ENCODE results near the gene NFIX. TPM values are rescaled to one million over a fixed set of nuclear protein-coding genes. Genes with fewer than 3 reads are reported as not detected.

Gene NFIX
- total and polyA plus RNA-seq, 2 donors (not counting 1 experiment from before 2014, with no cell fraction given) = 35.7 to 74.8 TPM

- DNase-seq (ENCODE audit: low read depth in 2 of 2) = no peak
- no peak overlapping the region for H3K27ac ChIP-seq (ENCODE audit: insufficient read depth, low read length)
- H4K20me1 ChIP-seq (ENCODE audit: control insufficient read depth, extremely low read depth, insufficient read depth, low read length) = peaks cover 1% of the 10 kb centered on the region
- H3K4me2 ChIP-seq (ENCODE audit: extremely low read depth, insufficient read depth, low read length) = no peak overlapping the region
- no peaks in the 10 kb centered on the region for H3K9me3 ChIP-seq (ENCODE audit: control insufficient read depth, insufficient read depth, low read depth, low read length)
- no peaks in the 10 kb centered on the region for H3K27me3 ChIP-seq (ENCODE audit: control insufficient read depth, insufficient read depth, low read length)
- no peak overlapping the region for H3K9ac ChIP-seq (ENCODE audit: insufficient read depth, low read length)
- H3K36me3 ChIP-seq (ENCODE audit: control insufficient read depth, insufficient read depth, low read length) = peaks cover 6% of the 10 kb centered on the region
- peaks cover 14% of the 10 kb centered on the region for H3K4me1 ChIP-seq (ENCODE audit: control insufficient read depth, extremely low read depth, insufficient read depth, low read length)
- H2AFZ ChIP-seq (ENCODE audit: low read length) = no peak overlapping the region
- no peak for TF ChIP-seq EZH2 (IDR thresholded peaks at IDR 0.05; ENCODE audit: low read length, missing control alignments)
- no peak for TF ChIP-seq CTCF (conservative IDR thresholded peaks at IDR 0.05 in 1 of 2, IDR thresholded peaks at IDR 0.05 in 1 of 2; ENCODE audit: low read depth in 1 of 2, low read length in 2 of 2)
- no peak overlapping the region for H3K4me3 ChIP-seq (replicated peaks in 1 of 4; ENCODE audit: control extremely low read depth in 1 of 4, insufficient read depth in 1 of 4, low read depth in 3 of 4, low read length in 4 of 4)
- H3K79me2 ChIP-seq (ENCODE audit: control insufficient read depth, insufficient read depth, low read length) = peaks cover 80% of the 10 kb centered on the region
Measured at GRCh38 chr19:13122275-13122878, 127.1 kb downstream of the NFIX start.

- Histone ChIP-seq H3K4me2 (ENCODE audit: extremely low read depth, insufficient read depth, low read length) (no peak overlapping the region), H3K27ac (ENCODE audit: insufficient read depth, low read length) (no peak overlapping the region), H3K79me2 (ENCODE audit: control insufficient read depth, insufficient read depth, low read length) (peaks cover 88% of the 10 kb centered on the region), H3K4me1 (ENCODE audit: control insufficient read depth, extremely low read depth, insufficient read depth, low read length) (peaks cover 14% of the 10 kb centered on the region), H4K20me1 (ENCODE audit: control insufficient read depth, extremely low read depth, insufficient read depth, low read length) (peaks cover 1% of the 10 kb centered on the region), H3K4me3 (replicated peaks in 1 of 4; ENCODE audit: control extremely low read depth in 1 of 4, insufficient read depth in 1 of 4, low read depth in 3 of 4, low read length in 4 of 4) (no peak overlapping the region), H3K9ac (ENCODE audit: insufficient read depth, low read length) (no peak overlapping the region), H3K27me3 (ENCODE audit: control insufficient read depth, insufficient read depth, low read length) (no peaks in the 10 kb centered on the region), H2AFZ (ENCODE audit: low read length) (no peak overlapping the region), H3K36me3 (ENCODE audit: control insufficient read depth, insufficient read depth, low read length) (peaks cover 6% of the 10 kb centered on the region), H3K9me3 (ENCODE audit: control insufficient read depth, insufficient read depth, low read depth, low read length) (no peaks in the 10 kb centered on the region)
- no peak for DNase-seq (ENCODE audit: low read depth in 2 of 2)
- TF ChIP-seq EZH2 (IDR thresholded peaks at IDR 0.05; ENCODE audit: low read length, missing control alignments) (no peak), CTCF (conservative IDR thresholded peaks at IDR 0.05 in 1 of 2, IDR thresholded peaks at IDR 0.05 in 1 of 2; ENCODE audit: low read depth in 1 of 2, low read length in 2 of 2) (no peak)
Measured at GRCh38 chr19:13122980-13123957, 128.0 kb downstream of the NFIX start.

DNA sequence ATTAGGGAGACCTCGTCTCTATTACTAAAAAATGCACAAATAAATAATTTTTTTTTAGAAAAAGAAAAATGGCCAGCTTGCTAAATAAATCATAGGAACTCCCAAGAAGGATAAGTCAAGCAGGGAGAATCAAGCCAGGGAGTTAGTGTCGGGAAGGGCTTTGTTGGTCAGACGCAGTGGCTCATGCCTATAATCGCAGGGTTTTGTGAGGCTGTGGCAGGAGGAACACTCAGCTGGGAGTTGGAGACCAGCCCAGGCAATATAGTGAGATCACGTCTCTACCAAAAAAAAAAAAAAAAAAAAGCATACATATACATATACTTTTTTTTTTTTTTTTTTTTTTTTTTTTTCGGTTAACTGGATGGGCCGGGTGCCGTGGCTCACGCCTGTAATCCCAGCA, 131.8 kb downstream of the NFIX start:
- peaks cover 2% of the 10 kb centered on the region for H3K36me3 ChIP-seq (ENCODE audit: control insufficient read depth, insufficient read depth, low read length)
- H3K27ac ChIP-seq (ENCODE audit: insufficient read depth, low read length) = no peak overlapping the region
- H3K4me1 ChIP-seq (ENCODE audit: control insufficient read depth, extremely low read depth, insufficient read depth, low read length) = no peaks in the 10 kb centered on the region
- H3K9ac ChIP-seq (ENCODE audit: insufficient read depth, low read length) = no peak overlapping the region
- no peaks in the 10 kb centered on the region for H3K9me3 ChIP-seq (ENCODE audit: control insufficient read depth, insufficient read depth, low read depth, low read length)
- no peak overlapping the region for H2AFZ ChIP-seq (ENCODE audit: low read length)
- no peak overlapping the region for H3K4me3 ChIP-seq (replicated peaks in 1 of 4; ENCODE audit: control extremely low read depth in 1 of 4, insufficient read depth in 1 of 4, low read depth in 3 of 4, low read length in 4 of 4)
- H3K79me2 ChIP-seq (ENCODE audit: control insufficient read depth, insufficient read depth, low read length) = peaks cover 81% of the 10 kb centered on the region
- no peak overlapping the region for H3K4me2 ChIP-seq (ENCODE audit: extremely low read depth, insufficient read depth, low read length)
- DNase-seq (ENCODE audit: low read depth in 2 of 2) = peak; percentile 29 to 47
- no peak for TF ChIP-seq EZH2 (IDR thresholded peaks at IDR 0.05; ENCODE audit: low read length, missing control alignments)
- no peak for TF ChIP-seq CTCF (conservative IDR thresholded peaks at IDR 0.05 in 1 of 2, IDR thresholded peaks at IDR 0.05 in 1 of 2; ENCODE audit: low read depth in 1 of 2, low read length in 2 of 2)
- H3K27me3 ChIP-seq (ENCODE audit: control insufficient read depth, insufficient read depth, low read length) = no peaks in the 10 kb centered on the region
- H4K20me1 ChIP-seq (ENCODE audit: control insufficient read depth, extremely low read depth, insufficient read depth, low read length) = peaks cover 1% of the 10 kb centered on the region
